Muscle layer of duodenum (tissue), 2 donors: ENCODE measurements around the gene ENPP4.

Experiments
- H3K27ac ChIP-seq: one replicate; pipeline ENCODE4 v1.7.0; 2013; ENCODE audit warnings: mild to moderate bottlenecking, low read length
- H3K27me3 ChIP-seq: one replicate; pipeline ENCODE4 v1.7.0; 2013; ENCODE audit warnings: low read depth, mild to moderate bottlenecking, control low read depth, low read length
- H3K36me3 ChIP-seq, 2 donors: one replicate each; pipeline ENCODE4 v1.7.0; 2013; ENCODE audit warnings: low read length in 2 of 2, control low read depth in 1 of 2, mild to moderate bottlenecking in 1 of 2; ENCODE audit not compliant: insufficient read depth in 2 of 2, control insufficient read depth in 1 of 2
- H3K4me1 ChIP-seq, 2 donors: one replicate each; pipeline ENCODE4 v1.7.0; 2013; ENCODE audit warnings: low read length in 2 of 2, mild to moderate bottlenecking in 2 of 2, control low read depth in 1 of 2, moderate library complexity in 1 of 2; ENCODE audit not compliant: insufficient read depth in 2 of 2, control insufficient read depth in 1 of 2
- H3K4me3 ChIP-seq, 2 donors: one replicate each; pipeline ENCODE4 v1.7.0; 2013; ENCODE audit warnings: low read length in 2 of 2, low read depth in 1 of 2, mild to moderate bottlenecking in 1 of 2
- H3K9me3 ChIP-seq, 2 donors: one replicate each; pipeline ENCODE4 v1.7.0; 2013; ENCODE audit warnings: low read length in 2 of 2, control low read depth in 1 of 2, mild to moderate bottlenecking in 1 of 2; ENCODE audit not compliant: control insufficient read depth in 1 of 2
- donor health status: healthy.

Gene ENPP4

DNA sequence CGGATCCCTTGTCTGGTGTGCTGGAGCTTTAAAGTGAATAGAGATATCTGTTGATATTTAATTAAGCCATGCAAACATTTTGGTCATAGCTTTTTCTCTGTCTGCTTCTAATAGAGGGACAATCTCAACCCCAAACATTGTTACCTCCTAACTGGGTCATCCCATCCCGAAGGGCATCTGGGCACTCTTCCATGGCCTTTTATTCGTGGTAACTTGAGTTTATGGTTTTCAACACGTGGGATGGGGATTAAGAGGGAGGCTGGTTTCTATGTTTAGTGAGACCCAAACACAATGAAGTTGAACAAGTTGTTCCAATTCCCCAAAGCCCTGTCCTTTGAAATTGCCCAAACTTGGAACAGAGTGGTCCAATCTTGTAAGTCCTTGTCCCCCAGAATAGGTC lies 42.4 kb downstream of the ENPP4 start:
- Histone ChIP-seq H3K9me3 (no peaks in the 10 kb centered on the region), H3K4me1 (peaks cover 0 to 5% of the 10 kb centered on the region in 2 donors), H3K27me3 (no peaks in the 10 kb centered on the region), H3K36me3 (no peaks in the 10 kb centered on the region), H3K27ac (no peak overlapping the region), H3K4me3 (no peak overlapping the region)

GRCh38 chr6:46174904-46175303 lies 45.1 kb downstream of the ENPP4 start:
- Histone ChIP-seq H3K9me3 (no peaks in the 10 kb centered on the region), H3K27me3 (no peaks in the 10 kb centered on the region), H3K27ac (no peak overlapping the region), H3K4me1 (peaks cover 0 to 5% of the 10 kb centered on the region in 2 donors), H3K36me3 (no peaks in the 10 kb centered on the region), H3K4me3 (no peak overlapping the region)

- H3K4me1 ChIP-seq, result peaks cover 0 to 2% of the 10 kb centered on the region in 2 donors
- no peak overlapping the region for H3K27ac ChIP-seq
- no peaks in the 10 kb centered on the region for H3K36me3 ChIP-seq
- H3K4me3 ChIP-seq, result no peak overlapping the region
- H3K9me3 ChIP-seq, result no peaks in the 10 kb centered on the region
- no peaks in the 10 kb centered on the region for H3K27me3 ChIP-seq
Observed at GRCh38 chr6:46175446-46175845, 45.7 kb downstream of the ENPP4 start.

GRCh38 chr6:46175976-46176375 lies 46.2 kb downstream of the ENPP4 start:
- no peaks in the 10 kb centered on the region for H3K27me3 ChIP-seq

GRCh38 chr6:46184114-46184513 lies 54.3 kb downstream of the ENPP4 start:
- no peaks in the 10 kb centered on the region for H3K4me1 ChIP-seq
- no peak overlapping the region for H3K4me3 ChIP-seq
- no peaks in the 10 kb centered on the region for H3K27me3 ChIP-seq
- no peaks in the 10 kb centered on the region for H3K9me3 ChIP-seq
- no peaks in the 10 kb centered on the region for H3K36me3 ChIP-seq
- no peak overlapping the region for H3K27ac ChIP-seq

More at GRCh38 chr6:46175976-46176375, 46.2 kb downstream of the ENPP4 start:
- no peaks in the 10 kb centered on the region for H3K36me3 ChIP-seq
- H3K4me1 ChIP-seq, result no peaks in the 10 kb centered on the region
- no peaks in the 10 kb centered on the region for H3K9me3 ChIP-seq
- H3K4me3 ChIP-seq, result no peak overlapping the region
- no peak overlapping the region for H3K27ac ChIP-seq

DNA sequence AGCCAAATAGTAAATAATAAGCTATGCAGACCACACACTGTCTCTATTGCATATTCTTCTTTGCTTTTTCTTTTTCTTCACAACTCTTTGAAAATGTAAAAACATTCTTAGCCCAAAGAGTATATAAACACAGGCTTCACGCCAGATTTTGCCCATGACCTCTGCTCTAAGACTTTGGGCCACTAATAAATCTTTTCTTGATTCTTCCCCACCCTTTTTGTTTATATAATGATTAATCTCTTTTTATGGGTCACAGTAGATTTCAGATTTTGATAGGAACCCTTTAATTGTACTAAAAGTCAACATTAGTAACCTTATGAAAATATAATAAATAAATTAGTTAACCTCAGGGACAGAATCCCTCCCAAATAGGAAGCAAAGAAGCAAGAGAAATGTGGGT lies 56.8 kb downstream of the ENPP4 start:
- no peaks in the 10 kb centered on the region for H3K9me3 ChIP-seq
- H3K4me3 ChIP-seq, result no peak overlapping the region
- H3K27ac ChIP-seq, result no peak overlapping the region
- H3K36me3 ChIP-seq, result no peaks in the 10 kb centered on the region
- H3K4me1 ChIP-seq, result no peaks in the 10 kb centered on the region
- no peaks in the 10 kb centered on the region for H3K27me3 ChIP-seq

- no peaks in the 10 kb centered on the region for H3K4me1 ChIP-seq
- no peaks in the 10 kb centered on the region for H3K9me3 ChIP-seq
- H3K27ac ChIP-seq, result no peak overlapping the region
- H3K27me3 ChIP-seq, result no peaks in the 10 kb centered on the region
- H3K4me3 ChIP-seq, result no peak overlapping the region
- no peaks in the 10 kb centered on the region for H3K36me3 ChIP-seq
Observed at GRCh38 chr6:46189726-46190125, 59.9 kb downstream of the ENPP4 start.

- Histone ChIP-seq H3K4me1 (no peaks in the 10 kb centered on the region), H3K27ac (no peak overlapping the region)
Observed at GRCh38 chr6:46190889-46191288, 61.1 kb downstream of the ENPP4 start.

DNA sequence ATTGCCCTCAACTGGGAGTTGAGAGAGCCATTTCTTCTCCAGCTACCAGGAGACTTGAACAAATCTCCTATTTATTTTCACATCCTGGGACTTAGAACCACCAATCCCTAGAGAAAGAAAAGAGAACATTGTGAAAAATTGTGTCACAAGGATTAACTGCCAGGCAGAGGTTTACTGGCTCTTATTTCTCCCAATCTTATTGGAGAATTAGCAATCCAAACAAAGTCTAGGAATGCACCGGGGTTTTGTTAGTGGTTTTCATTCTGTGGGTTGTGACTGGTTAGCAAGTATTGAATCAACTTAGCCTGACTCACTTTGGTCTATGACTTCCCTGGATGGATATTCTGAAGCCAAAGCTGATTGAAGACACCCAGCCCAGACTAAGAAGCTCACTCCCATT lies 62.2 kb downstream of the ENPP4 start:
- Histone ChIP-seq H3K4me1 (no peaks in the 10 kb centered on the region), H3K4me3 (no peak overlapping the region), H3K36me3 (no peaks in the 10 kb centered on the region), H3K27me3 (no peaks in the 10 kb centered on the region), H3K27ac (no peak overlapping the region), H3K9me3 (no peaks in the 10 kb centered on the region)

More at GRCh38 chr6:46190889-46191288, 61.1 kb downstream of the ENPP4 start:
- Histone ChIP-seq H3K4me3 (no peak overlapping the region), H3K9me3 (no peaks in the 10 kb centered on the region), H3K27me3 (no peaks in the 10 kb centered on the region), H3K36me3 (no peaks in the 10 kb centered on the region)
